Mucosa of descending colon (tissue), 3 donors: ENCODE results near the gene PI16. TPM values are rescaled to one million over a fixed set of nuclear protein-coding genes. Genes with fewer than 3 reads are reported as not detected.
A peak's percentile ranks its signal among the peaks of the same experiment; 100 is the strongest.

ENCODE experiments used
- ATAC-seq: fragments of 200-7000 bp; cut with Tn5 transposase; one replicate; pipeline ENCODE4 v1.9.1; 2020; ENCODE audit warnings: mild to moderate bottlenecking, moderate library complexity
- DNase-seq, 3 donors: peaks; one replicate each; pipeline ENCODE4 v3.0.0-alpha.2; 2020
- H3K36me3 ChIP-seq: fragments of 200-600 bp; one replicate; pipeline ENCODE4 v1.8.0; 2021; ENCODE audit warnings: low read depth, mild to moderate bottlenecking
- H3K4me1 ChIP-seq: fragments of 200-600 bp; one replicate; pipeline ENCODE4 v1.8.0; 2021; ENCODE audit warnings: low read depth, mild to moderate bottlenecking
- H3K4me3 ChIP-seq: fragments of 200-600 bp; one replicate; pipeline ENCODE4 v1.8.0; 2021; ENCODE audit warnings: mild to moderate bottlenecking
- H3K9me3 ChIP-seq: fragments of 200-600 bp; one replicate; pipeline ENCODE4 v1.8.0; 2021; ENCODE audit warnings: mild to moderate bottlenecking
- CTCF ChIP-seq: fragments of 200-600 bp; IDR thresholded peaks from one replicate; pipeline ENCODE4 v1.8.0; 2022; ENCODE audit warnings: antibody characterized with exemption, mild to moderate bottlenecking
- intact Hi-C, 2 donors: fragments of 100-400 bp; cut with DNase I in 1 of 2; cut with micrococcal nuclease in 1 of 2; formaldehyde crosslinking; loops; one replicate each; pipeline versions ENCODE4 v1.11.0 to v1.11.1; 2022; cut with DNase I, micrococcal nuclease
- long read RNA-seq, 2 donors: library from polyadenylated mRNA; unstranded; transcript quantifications; one replicate each; pipeline ENCODE4 v2.0.0, GENCODE V29; 2019 to 2021
- total RNA-seq, 3 donors: library from RNA; stranded (reverse); fragmentation: NEBNext Ultra II Directional in 2 of 3; extraction: Animal tissue kit (Norgen Biotek cat#: 25700) in 2 of 3; gene quantifications; one replicate each; pipeline versions ENCODE4 v1.2.1 to v1.2.4, GENCODE V29; 2021 to 2023
- donor health status: DM: no; HTN: no; CAD: no; lungs with moderate emphysema.
- donor health status: DM: no; HTN: no; CAD: no.
- donor health status: DM: no; HTN: yes; CAD: no.

PI16 gene
- 1 to 10 TPM in 2 of 3 donors, under 1 TPM in 1; 0.46 to 6.1 (median 3.9) TPM for total RNA-seq
- long read RNA-seq, donor 1, partial matches to known transcripts: 5 of 10 reads
- long read RNA-seq, donor 1, other reads (novel, unspliced or antisense): 2 of 10 reads
- long read RNA-seq, donor 2, partial matches to known transcripts: 0 of 2 reads
- long read RNA-seq, donor 2, other reads (novel, unspliced or antisense): 2 of 2 reads

GRCh38 chr6:36954262-36954931 lies at the start of gene PI16:
PI16 (plus strand) TSS chr6:36954738; CDS start chr6:36954761, 23 bp downstream.
- intact Hi-C loops: no loop called here
- H3K4me3 ChIP-seq: no peak within 1 kb of the TSS

GRCh38 chr6:36904851-36905393 lies 49.6 kb upstream of the PI16 start:
- H3K4me1 ChIP-seq: no peaks in the 10 kb centered on the region
- no peaks in the 10 kb centered on the region for H3K36me3 ChIP-seq
- ATAC-seq: no peak
- no peak overlapping the region for H3K4me3 ChIP-seq
- TF ChIP-seq CTCF: no peak
- no peaks in the 10 kb centered on the region for H3K9me3 ChIP-seq
- no peak for DNase-seq
- intact Hi-C loops: no loop called here

More at GRCh38 chr6:36954262-36954931, at the start of gene PI16:
- no peak for DNase-seq
- no peaks in the 10 kb centered on the region for H3K36me3 ChIP-seq
- no peak for TF ChIP-seq CTCF
- no peak for ATAC-seq
- no peaks in the 10 kb centered on the region for H3K9me3 ChIP-seq
- H3K4me1 ChIP-seq: no peaks in the 10 kb centered on the region

DNA sequence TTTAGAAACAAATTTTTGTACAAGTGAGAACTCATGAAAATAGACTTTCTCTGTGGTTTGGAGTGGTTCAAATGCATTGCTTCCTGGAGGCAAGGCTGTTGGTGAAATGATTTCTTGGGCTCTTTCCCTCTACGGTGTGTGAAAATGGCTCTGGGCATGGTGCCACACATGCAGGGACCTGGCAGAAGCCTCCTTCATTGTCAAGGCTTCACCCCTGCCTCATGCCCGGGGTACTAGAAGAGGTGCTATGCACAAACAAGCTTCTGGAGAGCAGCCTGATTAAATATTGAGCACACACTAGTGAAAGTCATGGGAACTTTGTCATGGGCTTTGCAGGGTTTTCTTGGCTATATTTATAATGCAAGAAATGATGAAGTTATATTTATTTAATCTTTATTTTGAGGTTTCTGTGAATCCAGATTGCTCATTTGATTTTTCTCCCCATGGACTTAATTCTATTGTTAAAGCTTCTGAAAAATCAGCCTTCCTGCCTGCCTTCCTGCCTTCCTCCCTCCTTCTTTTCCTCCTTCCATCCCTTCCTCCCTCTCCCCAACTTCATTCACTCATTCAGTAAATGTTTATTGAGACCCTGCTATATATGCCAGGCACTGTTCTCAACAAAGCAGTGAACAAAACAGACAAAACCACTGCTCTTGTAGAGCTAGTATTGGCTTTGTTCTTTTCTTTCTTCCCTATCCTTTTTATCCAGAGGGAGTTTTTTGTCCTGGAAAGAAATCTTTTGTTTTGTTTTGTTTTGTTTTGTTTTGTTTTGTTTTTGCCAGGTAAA lies 47.8 kb upstream of the PI16 start:
- ATAC-seq (peak; percentile 26), DNase-seq (peak in 1 of 3 donors; percentile 29)
- H3K9me3 ChIP-seq: no peaks in the 10 kb centered on the region
- intact Hi-C loops: no loop called here
- no peak for TF ChIP-seq CTCF
- H3K4me3 ChIP-seq: no peak overlapping the region
- H3K4me1 ChIP-seq: no peaks in the 10 kb centered on the region
- H3K36me3 ChIP-seq: no peaks in the 10 kb centered on the region

GRCh38 chr6:36907781-36908180 lies 46.8 kb upstream of the PI16 start:
- intact Hi-C loops: no loop called here
- H3K9me3 ChIP-seq: no peaks in the 10 kb centered on the region
- no peak for DNase-seq
- H3K36me3 ChIP-seq: no peaks in the 10 kb centered on the region
- no peak for TF ChIP-seq CTCF
- peaks cover 2% of the 10 kb centered on the region for H3K4me1 ChIP-seq
- ATAC-seq: no peak
- H3K4me3 ChIP-seq: no peak overlapping the region

DNA sequence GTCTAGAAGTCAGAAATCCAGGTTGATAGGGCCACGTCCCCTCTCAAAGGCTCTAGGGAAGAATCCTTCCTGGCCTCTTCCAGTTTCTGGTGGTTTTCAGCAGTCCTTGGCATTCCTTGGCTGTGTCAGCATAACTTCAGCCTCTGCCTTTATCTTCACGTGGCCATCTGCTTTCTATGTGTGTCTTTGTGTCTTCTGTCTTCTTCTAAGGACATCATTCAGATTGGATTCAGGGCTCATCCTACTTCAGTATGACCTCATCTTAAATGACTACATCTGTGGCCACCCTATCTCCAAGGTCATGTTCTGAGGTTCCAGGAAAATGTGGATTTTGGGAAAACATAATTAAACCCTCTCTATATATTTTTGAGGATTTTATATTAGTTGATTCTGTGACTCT lies 45.8 kb upstream of the PI16 start:
- intact Hi-C loops: no loop called here
- H3K9me3 ChIP-seq: no peaks in the 10 kb centered on the region
- H3K4me1 ChIP-seq: peaks cover 11% of the 10 kb centered on the region
- ATAC-seq (no peak), DNase-seq (no peak)
- no peak overlapping the region for H3K4me3 ChIP-seq
- H3K36me3 ChIP-seq: no peaks in the 10 kb centered on the region
- no peak for TF ChIP-seq CTCF
